Lung (tissue), 12 donors: ENCODE results near the gene MSANTD1. TPM values are rescaled to one million over a fixed set of nuclear protein-coding genes. Genes with fewer than 3 reads are reported as not detected.
A peak's percentile ranks its signal among the peaks of the same experiment; 100 is the strongest.

Experiments used
- ATAC-seq: fragments of 200-7000 bp; cut with Tn5 transposase; one replicate; pipeline ENCODE4 v1.9.1; 2020; ENCODE audit warnings: moderate number of reproducible peaks; ENCODE audit not compliant: insufficient read depth, low FRiP score
- DNase-seq, 3 donors: peaks; one replicate each; pipeline ENCODE4 v3.0.0-alpha.2; 2013 to 2017
- H3K27ac ChIP-seq, 2 donors: one replicate each; pipeline ENCODE4 v1.5.1; 2013; ENCODE audit warnings: mild to moderate bottlenecking in 2 of 2, moderate library complexity in 2 of 2, control low read depth in 1 of 2, inconsistent platforms in 1 of 2, low read depth in 1 of 2, low read length in 1 of 2
- H3K27me3 ChIP-seq, 3 donors: one replicate each; pipeline ENCODE4 v1.5.1; 2013; ENCODE audit warnings: low read length in 2 of 3; ENCODE audit not compliant: control insufficient read depth in 3 of 3, insufficient read depth in 3 of 3
- H3K36me3 ChIP-seq, 4 donors: one replicate each; pipeline ENCODE4 v1.5.1; 2013; ENCODE audit warnings: low read length in 4 of 4, mild to moderate bottlenecking in 1 of 4, moderate library complexity in 1 of 4; ENCODE audit not compliant: control insufficient read depth in 4 of 4, insufficient read depth in 4 of 4
- H3K4me1 ChIP-seq, 5 donors: one replicate each; pipeline ENCODE4 v1.5.1; 2013; ENCODE audit warnings: low read length in 5 of 5, mild to moderate bottlenecking in 2 of 5, moderate library complexity in 1 of 5; ENCODE audit not compliant: control insufficient read depth in 5 of 5, insufficient read depth in 5 of 5
- H3K4me3 ChIP-seq: one replicate; pipeline ENCODE4 v1.5.1; 2013; ENCODE audit warnings: mild to moderate bottlenecking, control low read depth, moderate library complexity
- H3K9ac ChIP-seq, 2 donors: one replicate each; pipeline ENCODE4 v1.5.1; 2013; ENCODE audit warnings: low read length in 2 of 2, control low read depth in 1 of 2; ENCODE audit not compliant: insufficient read depth in 1 of 2
- H3K9me3 ChIP-seq, 4 donors: one replicate each; pipeline ENCODE4 v1.5.1; 2013; ENCODE audit warnings: low read length in 3 of 4, mild to moderate bottlenecking in 1 of 4, moderate library complexity in 1 of 4; ENCODE audit not compliant: control insufficient read depth in 4 of 4, insufficient read depth in 3 of 4
- CTCF ChIP-seq: IDR thresholded peaks from 2 replicates; pipeline ENCODE4 v1.5.1; 2012; ENCODE audit warnings: mild to moderate bottlenecking; ENCODE audit errors: control extremely low read depth, extremely low read depth
- WGBS, 2 donors: extraction: QIAGEN DNeasy Blood & Tissue Kit; methylation state at CpG; one replicate each; pipeline ENCODE4 v1.1.7; 2013; 5-methylcytosine and 5-hydroxymethylcytosine counted together
- polyA plus RNA-seq, 2 donors: library from polyadenylated mRNA; stranded (reverse); fragments of 200-250 nt; gene quantifications; one replicate each; pipeline ENCODE4 v1.2.1, GENCODE V29; 2013
- total RNA-seq, 2 donors: library from RNA; depleted of rRNA in 1 of 2; stranded (reverse); fragments of >200 nt in 1 of 2; gene quantifications; one replicate each; pipeline ENCODE4 v1.2.1, GENCODE V29; 2014 to 2021
- donor health status: control.
- donor health status: control.
- donor health status: Bipolar disorder and iron deficiency.
- donor health status: healthy.
- donor health status: DM: yes; HTN: yes; CAD: no.

MSANTD1 gene
- total and polyA plus RNA-seq, 4 donors = 0.35 to 1.4 (median 0.88) TPM

GRCh38 chr4:3208826-3209225 is 40.1 kb upstream of the MSANTD1 start:
- no peak overlapping the region for H3K9ac ChIP-seq
- ATAC-seq (no peak), DNase-seq (no peak)
- peaks cover 0 to 16% (median 8%) of the 10 kb centered on the region in 5 donors for H3K4me1 ChIP-seq
- H3K27ac ChIP-seq = peak overlapping the region in 1 of 2 donors; percentile 13
- no peaks in the 10 kb centered on the region for H3K9me3 ChIP-seq
- TF ChIP-seq CTCF = no peak
- 96 to 99% methylated on average over 14 of the region's 14 CpGs for WGBS, 2 donors
- H3K4me3 ChIP-seq = no peak overlapping the region
- H3K36me3 ChIP-seq = peaks cover 18 to 46% (median 42%) of the 10 kb centered on the region in 4 donors
- H3K27me3 ChIP-seq = no peaks in the 10 kb centered on the region

GRCh38 chr4:3209551-3210325 is 39.2 kb upstream of the MSANTD1 start:
- WGBS, 2 donors = 95 to 96% methylated on average over 17 of the region's 17 CpGs
- Histone ChIP-seq H3K36me3 (peaks cover 18 to 48% (median 46%) of the 10 kb centered on the region in 4 donors), H3K4me1 (peaks cover 0 to 7% (median 5%) of the 10 kb centered on the region in 5 donors), H3K27me3 (no peaks in the 10 kb centered on the region), H3K27ac (no peak overlapping the region), H3K4me3 (no peak overlapping the region), H3K9me3 (no peaks in the 10 kb centered on the region), H3K9ac (no peak overlapping the region)
- ATAC-seq (no peak), DNase-seq (no peak)
- no peak for TF ChIP-seq CTCF

- ATAC-seq = no peak
- H3K27me3 ChIP-seq = no peaks in the 10 kb centered on the region
- no peak overlapping the region for H3K4me3 ChIP-seq
- WGBS, 2 donors = 95 to 99% methylated on average over 6 of the region's 6 CpGs
- H3K9me3 ChIP-seq = no peaks in the 10 kb centered on the region
- no peak for DNase-seq
- H3K36me3 ChIP-seq = peaks cover 18 to 54% (median 51%) of the 10 kb centered on the region in 4 donors
- no peak for TF ChIP-seq CTCF
- peaks cover 0 to 6% (median 5%) of the 10 kb centered on the region in 5 donors for H3K4me1 ChIP-seq
- H3K27ac ChIP-seq = no peak overlapping the region
- H3K9ac ChIP-seq = no peak overlapping the region
Measured at GRCh38 chr4:3210467-3210866, 38.5 kb upstream of the MSANTD1 start.
